NCI-H2029 treated with DMSO at 0.1 percent for 48 hours (cell line): ENCODE results near the gene AIRE.

ENCODE experiments used
- DNase-seq: peaks from one replicate; lab custom pipeline; 2025; lab: John Stamatoyannopoulos, UW

AIRE gene

DNA sequence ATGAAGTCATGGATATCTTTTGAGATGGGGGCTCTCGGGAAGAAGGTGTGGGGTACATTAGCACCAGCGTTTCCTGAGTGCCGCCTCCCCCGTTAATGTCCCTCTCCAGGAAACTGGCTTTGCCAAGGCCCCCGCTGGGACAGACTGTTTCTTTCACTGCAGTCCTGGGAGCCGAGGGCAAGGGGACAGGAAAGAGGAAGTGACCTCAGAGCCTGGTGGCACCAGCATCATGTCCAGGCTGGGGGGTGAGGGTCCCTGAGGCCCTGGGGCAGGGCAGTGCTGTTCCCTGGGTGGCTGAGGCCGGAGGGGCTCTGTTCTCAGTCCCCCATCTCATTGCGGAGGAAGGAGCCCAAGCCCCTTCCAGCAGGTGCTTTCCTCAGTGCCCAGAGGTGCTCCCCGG is 20.0 kb downstream of the AIRE start:
- no peak for DNase-seq

- DNase-seq: no peak
These were observed 21.4 kb downstream of the AIRE start for GRCh38 chr21:44306936-44307704.

- no peak for DNase-seq
These were observed 25.2 kb downstream of the AIRE start for GRCh38 chr21:44310628-44311507.

DNA sequence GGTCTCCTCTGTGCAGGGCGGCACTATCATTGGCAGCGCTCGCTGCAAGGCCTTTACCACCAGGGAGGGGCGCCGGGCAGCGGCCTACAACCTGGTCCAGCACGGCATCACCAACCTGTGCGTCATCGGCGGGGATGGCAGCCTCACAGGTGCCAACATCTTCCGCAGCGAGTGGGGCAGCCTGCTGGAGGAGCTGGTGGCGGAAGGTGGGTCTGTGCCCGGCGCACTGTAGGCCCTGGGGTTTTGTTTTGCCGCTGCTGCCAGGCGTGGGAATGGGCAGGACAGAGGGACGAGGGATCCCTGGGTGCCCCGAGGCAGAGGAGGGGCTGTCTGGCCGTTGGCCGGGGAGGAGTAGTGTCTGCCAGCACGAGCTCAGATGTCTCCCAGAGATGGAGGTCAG is 26.4 kb downstream of the AIRE start:
- no peak for DNase-seq

DNA sequence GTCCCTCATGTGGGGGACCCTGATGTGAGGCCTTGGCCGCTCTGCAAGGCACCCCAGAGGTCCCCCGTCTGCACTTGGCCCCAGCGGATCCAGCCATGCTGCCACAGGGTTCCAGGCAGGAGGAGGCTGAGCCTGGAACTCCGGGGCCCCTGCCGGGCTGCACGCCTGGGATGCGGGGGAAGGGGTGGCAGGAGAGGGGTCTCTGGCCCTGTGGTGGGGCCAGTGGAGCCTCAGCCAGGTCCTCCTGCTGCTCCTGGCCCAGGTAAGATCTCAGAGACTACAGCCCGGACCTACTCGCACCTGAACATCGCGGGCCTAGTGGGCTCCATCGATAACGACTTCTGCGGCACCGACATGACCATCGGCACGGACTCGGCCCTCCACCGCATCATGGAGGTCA is 27.0 kb downstream of the AIRE start:
- DNase-seq: no peak

- no peak for DNase-seq
These were observed 27.8 kb downstream of the AIRE start for GRCh38 chr21:44313451-44313850.

DNA sequence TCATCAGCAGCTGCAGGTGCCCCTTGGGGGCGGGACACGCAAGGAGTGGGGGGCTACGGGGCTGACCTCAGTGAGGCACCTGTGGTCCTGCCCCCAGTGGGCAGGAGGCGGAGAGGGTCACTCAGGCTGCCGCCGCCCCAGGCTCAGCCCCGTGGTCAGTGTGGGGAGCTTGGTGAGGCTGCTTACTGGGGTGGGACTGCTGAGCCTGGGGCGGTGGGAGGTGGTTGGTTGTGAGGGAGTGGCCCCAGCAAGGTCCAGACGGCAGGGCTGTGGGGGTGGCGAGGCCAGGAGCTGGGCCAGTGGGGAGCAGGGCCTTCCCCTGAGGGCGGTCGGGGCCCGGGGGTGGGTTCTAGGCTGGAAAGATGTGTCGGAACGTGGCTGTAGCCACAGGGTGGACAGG is 28.5 kb downstream of the AIRE start:
- DNase-seq: no peak

DNA sequence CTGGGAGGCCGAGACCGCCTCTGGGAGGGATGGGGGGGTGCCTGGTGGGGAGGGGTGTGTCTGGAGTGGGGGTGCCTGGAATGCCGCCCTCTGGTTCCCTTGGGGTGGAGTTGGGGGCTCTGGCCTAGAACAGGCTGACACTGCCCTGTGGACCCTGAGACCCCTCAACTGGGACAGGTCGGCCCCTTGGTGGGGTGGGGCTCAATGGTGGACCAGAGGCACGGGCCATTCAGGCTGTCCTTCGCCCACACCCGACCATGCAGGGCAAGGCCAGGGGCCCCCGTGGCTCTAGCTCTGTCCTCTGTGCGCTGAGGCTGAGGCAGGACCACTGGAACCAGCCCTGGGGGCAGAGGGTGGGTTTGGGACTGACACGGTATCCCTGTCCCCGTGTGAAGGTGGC is 28.9 kb downstream of the AIRE start:
- DNase-seq: no peak

DNA sequence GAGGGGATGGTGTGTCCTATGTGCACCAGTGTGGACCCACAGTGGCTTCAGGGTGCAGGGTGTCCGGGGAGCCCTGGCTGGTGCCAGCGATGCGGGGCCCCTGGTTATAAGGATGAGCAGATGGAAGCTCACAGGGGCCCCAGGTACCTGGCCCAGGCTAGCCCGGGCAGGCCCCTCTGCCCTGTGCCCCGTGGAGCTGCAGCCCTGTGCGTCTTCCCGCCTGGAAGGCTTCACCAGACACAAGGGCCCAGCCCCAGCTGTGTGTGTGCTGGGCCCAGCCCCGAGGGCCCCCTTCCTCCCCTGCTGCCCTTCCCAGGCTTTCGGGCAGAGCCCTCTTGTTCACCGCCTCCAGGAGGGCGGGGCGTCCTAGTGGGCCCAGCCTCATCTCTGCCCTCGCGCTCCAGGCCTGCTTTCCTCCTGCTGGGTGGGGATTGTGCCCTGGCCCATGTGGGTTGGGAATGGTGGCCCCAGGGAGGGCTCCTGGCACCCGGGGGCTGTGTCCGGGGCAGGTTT is 30.1 kb downstream of the AIRE start:
- no peak for DNase-seq

DNA sequence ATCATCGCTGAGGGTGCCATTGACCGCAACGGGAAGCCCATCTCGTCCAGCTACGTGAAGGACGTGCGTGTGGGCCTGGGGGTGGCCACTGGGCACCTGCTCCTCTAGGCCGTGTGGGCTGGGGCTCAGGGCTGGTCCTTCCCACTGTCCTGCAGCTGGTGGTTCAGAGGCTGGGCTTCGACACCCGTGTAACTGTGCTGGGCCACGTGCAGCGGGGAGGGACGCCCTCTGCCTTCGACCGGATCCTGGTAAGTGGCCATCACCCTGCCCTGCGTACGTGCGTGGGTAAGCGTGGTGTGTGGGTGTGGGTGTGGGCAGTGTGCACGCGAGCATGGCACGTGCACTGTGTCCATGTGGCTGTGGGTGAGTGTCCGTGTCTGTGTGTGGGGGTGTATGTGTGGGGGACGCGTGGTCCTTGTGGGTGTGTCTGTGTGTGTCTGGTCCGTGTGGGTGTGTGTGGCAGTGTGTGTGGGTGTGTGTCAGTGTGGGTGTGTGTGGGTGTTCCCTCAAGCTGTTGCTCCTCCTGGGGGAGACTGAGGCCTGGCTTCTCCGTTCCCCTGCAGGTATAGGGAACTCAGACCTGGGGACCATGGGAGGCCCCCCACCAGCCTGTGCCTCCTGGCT is 30.7 kb downstream of the AIRE start:
- no peak for DNase-seq

DNA sequence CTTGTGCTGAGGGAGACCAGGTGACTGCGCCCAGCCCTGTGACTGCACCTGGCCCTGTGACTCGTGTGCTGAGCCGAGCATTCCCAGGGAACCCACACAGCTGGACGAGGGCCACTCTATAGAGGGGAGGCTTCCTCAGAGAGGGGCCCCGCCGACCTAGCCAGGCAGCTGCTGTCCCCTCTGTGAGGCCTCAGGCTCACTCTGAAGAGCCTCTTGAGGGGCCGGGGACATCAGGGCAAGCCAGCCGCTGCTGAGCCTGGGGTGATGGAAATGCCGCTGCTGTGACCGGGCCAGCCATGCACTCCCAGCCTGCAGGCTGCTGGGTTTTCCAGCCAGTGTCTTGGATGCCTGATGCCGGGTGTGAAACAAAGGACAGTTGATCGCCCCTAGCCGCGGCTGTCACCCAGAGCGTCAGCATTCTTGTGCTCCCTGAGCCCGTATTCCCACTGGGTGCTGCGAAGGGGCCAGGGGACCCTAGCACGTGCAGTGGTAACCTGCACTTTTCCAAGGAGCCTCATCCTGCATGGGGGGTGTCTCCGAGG is 31.6 kb downstream of the AIRE start:
- no peak for DNase-seq

- no peak for DNase-seq
These were observed 32.2 kb downstream of the AIRE start for GRCh38 chr21:44317871-44318270.

GRCh38 chr21:44318489-44319285 is 33.0 kb downstream of the AIRE start:
- DNase-seq: no peak

DNA sequence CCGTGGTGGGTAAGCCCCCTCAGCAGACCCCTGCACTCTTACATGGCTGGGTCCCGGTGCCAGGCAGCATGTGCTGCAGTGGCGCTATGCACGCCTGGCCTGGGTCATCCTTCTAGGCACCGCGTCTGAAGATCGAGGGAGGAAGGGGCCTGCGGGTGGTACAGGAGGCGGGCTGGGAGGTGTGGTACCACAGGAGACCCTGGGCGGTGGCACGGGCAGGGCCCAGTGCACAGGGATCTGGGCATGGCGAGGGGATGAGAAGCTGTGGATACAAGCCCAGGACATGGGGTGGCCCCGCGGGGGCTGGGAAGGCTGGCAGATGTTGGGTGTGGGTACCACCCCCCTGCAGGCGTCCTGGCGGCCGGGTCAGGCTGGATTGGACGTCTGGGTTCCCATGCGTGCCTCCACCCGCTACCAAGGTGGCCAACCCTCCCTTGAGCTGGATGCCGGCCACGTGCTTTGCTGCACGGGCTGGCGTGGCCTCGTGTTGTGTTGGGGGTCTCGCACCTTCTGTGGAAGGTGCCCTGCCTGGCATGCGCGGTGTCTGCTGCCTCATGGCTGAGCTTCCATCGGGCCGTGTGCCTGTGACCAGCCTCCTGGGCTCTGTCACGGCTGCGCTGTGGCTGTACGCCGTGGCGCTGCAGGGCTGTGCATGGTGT is 33.9 kb downstream of the AIRE start:
- no peak for DNase-seq

GRCh38 chr21:44320847-44321246 is 35.2 kb downstream of the AIRE start:
- DNase-seq: no peak

- DNase-seq: no peak
These were observed 36.3 kb downstream of the AIRE start for GRCh38 chr21:44321846-44322450.

DNA sequence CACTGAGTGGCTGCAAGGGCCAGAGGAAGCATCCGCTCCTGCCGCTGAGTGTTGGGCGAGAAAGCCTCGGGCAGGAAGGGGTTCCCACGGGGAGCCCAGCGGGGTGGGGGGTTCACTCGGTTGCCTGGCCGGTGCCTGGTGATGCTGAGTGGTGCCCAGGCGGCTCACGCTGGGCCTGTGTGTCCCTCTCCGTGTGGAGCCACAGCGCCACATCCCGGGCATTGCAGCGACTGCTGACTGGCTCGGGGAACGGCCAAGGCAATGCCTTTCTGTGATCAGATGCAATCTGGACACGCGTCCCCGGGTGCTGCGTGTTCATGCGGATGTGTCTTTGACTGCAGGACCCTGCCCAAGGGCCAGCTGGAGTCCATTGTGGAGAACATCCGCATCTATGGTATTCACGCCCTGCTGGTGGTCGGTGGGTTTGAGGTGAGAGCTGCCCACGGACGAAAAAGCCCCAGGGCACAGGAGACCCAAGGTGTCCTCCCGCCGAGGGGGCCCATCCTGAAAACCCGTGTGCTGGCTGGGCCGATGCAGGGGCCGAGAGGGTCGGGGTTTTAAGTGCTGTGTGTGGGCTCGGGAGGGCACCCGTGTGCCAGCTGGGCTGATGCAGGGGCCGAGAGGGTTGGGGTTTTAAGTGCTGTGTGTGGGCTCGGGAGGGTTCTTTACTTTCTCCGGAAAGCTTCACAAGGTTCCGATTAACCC is 37.1 kb downstream of the AIRE start:
- DNase-seq: no peak

DNA sequence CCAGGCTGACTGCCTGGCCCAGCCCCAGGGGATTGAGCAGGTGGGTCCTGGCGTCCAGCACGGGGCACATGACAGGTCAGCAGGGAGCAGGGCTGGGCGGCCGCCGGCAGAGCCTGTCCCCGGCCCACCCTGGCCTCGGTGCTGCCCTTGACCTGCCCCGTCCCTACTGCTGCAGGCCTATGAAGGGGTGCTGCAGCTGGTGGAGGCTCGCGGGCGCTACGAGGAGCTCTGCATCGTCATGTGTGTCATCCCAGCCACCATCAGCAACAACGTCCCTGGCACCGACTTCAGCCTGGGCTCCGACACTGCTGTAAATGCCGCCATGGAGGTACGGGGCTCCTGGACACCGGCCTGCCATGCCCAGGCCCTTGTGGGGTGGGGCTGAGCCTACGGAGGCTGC is 37.9 kb downstream of the AIRE start:
- DNase-seq: no peak

- DNase-seq: no peak
These were observed 38.6 kb downstream of the AIRE start for GRCh38 chr21:44324106-44324853.

- DNase-seq: no peak
These were observed 39.1 kb downstream of the AIRE start for GRCh38 chr21:44324854-44325107.
